IPS-20b (cell line): ENCODE data around the gene TCEA3.

Source experiments
- H3K27ac ChIP-seq: one replicate; pipeline ENCODE4 v1.5.1; 2013; ENCODE audit warnings: low read length
- H3K27me3 ChIP-seq: 2 replicates; pipeline ENCODE4 v1.6.1; 2013; ENCODE audit warnings: mild to moderate bottlenecking, low read length, inconsistent platforms; ENCODE audit not compliant: insufficient read depth
- H3K36me3 ChIP-seq: 2 replicates; pipeline ENCODE4 v1.6.1; 2013; ENCODE audit warnings: low read depth, mild to moderate bottlenecking, inconsistent platforms, low read length, moderate library complexity; ENCODE audit not compliant: insufficient read depth
- H3K4me1 ChIP-seq: 2 replicates; pipeline ENCODE4 v1.6.1; 2013; ENCODE audit warnings: mild to moderate bottlenecking, control low read depth, inconsistent platforms, low read length, moderate library complexity; ENCODE audit not compliant: insufficient read depth
- H3K4me3 ChIP-seq: 2 replicates; pipeline ENCODE4 v1.5.1; 2013; ENCODE audit warnings: mild to moderate bottlenecking, low read length, inconsistent platforms
- H3K9ac ChIP-seq: 2 replicates; pipeline ENCODE4 v1.6.1; 2013; ENCODE audit warnings: low read depth, mild to moderate bottlenecking, inconsistent platforms, low read length, moderate library complexity
- H3K9me3 ChIP-seq: 2 replicates; pipeline ENCODE4 v1.6.1; 2013; ENCODE audit warnings: mild to moderate bottlenecking, low read depth, low read length, inconsistent platforms; ENCODE audit not compliant: insufficient read depth

Gene TCEA3

GRCh38 chr1:23397908-23398307, 26.6 kb downstream of the TCEA3 start:
- Histone ChIP-seq H3K27ac (no peak overlapping the region), H3K36me3 (no peaks in the 10 kb centered on the region), H3K9ac (no peak overlapping the region), H3K9me3 (peaks cover 4% of the 10 kb centered on the region; the same call in 1 of the 2 replicates), H3K4me3 (no peak overlapping the region), H3K27me3 (peaks cover 99% of the 10 kb centered on the region), H3K4me1 (peaks cover 18% of the 10 kb centered on the region; the same call in 1 of the 2 replicates)

- peaks cover 97% of the 10 kb centered on the region for H3K27me3 ChIP-seq
- no peaks in the 10 kb centered on the region for H3K36me3 ChIP-seq
Measured at GRCh38 chr1:23396380-23396779, 28.2 kb downstream of the TCEA3 start.

GRCh38 chr1:23395849-23396248, 28.7 kb downstream of the TCEA3 start:
- no peak overlapping the region for H3K4me3 ChIP-seq
- H3K4me1 ChIP-seq, result peaks cover 18% of the 10 kb centered on the region; the same call in 1 of the 2 replicates
- no peaks in the 10 kb centered on the region for H3K36me3 ChIP-seq
- peaks cover 10% of the 10 kb centered on the region for H3K9me3 ChIP-seq
- peaks cover 97% of the 10 kb centered on the region for H3K27me3 ChIP-seq
- H3K9ac ChIP-seq, result no peak overlapping the region
- no peak overlapping the region for H3K27ac ChIP-seq

More at GRCh38 chr1:23396380-23396779, 28.2 kb downstream of the TCEA3 start:
- Histone ChIP-seq H3K4me3 (no peak overlapping the region), H3K9ac (no peak overlapping the region), H3K9me3 (peaks cover 10% of the 10 kb centered on the region), H3K27ac (no peak overlapping the region), H3K4me1 (peaks cover 18% of the 10 kb centered on the region; the same call in 1 of the 2 replicates)

- Histone ChIP-seq H3K9me3 (peaks cover 10% of the 10 kb centered on the region), H3K36me3 (no peaks in the 10 kb centered on the region), H3K4me3 (peak overlapping the region; percentile 5; the same call in 1 of the 2 replicates), H3K27ac (no peak overlapping the region), H3K9ac (no peak overlapping the region), H3K27me3 (peaks cover 97% of the 10 kb centered on the region), H3K4me1 (peaks cover 18% of the 10 kb centered on the region; the same call in 1 of the 2 replicates)
Measured at GRCh38 chr1:23395154-23395724, 29.3 kb downstream of the TCEA3 start.

GRCh38 chr1:23394684-23395083, 29.9 kb downstream of the TCEA3 start:
- Histone ChIP-seq H3K27me3 (peaks cover 97% of the 10 kb centered on the region), H3K4me3 (peak overlapping the region; percentile 5; the same call in 1 of the 2 replicates)

GRCh38 chr1:23394181-23394580, 30.4 kb downstream of the TCEA3 start:
- H3K9ac ChIP-seq, result no peak overlapping the region
- no peaks in the 10 kb centered on the region for H3K36me3 ChIP-seq
- peaks cover 97% of the 10 kb centered on the region for H3K27me3 ChIP-seq
- H3K9me3 ChIP-seq, result peaks cover 10% of the 10 kb centered on the region
- no peak overlapping the region for H3K27ac ChIP-seq
- peaks cover 18% of the 10 kb centered on the region; the same call in 1 of the 2 replicates for H3K4me1 ChIP-seq
- no peak overlapping the region for H3K4me3 ChIP-seq

More at GRCh38 chr1:23394684-23395083, 29.9 kb downstream of the TCEA3 start:
- Histone ChIP-seq H3K27ac (no peak overlapping the region), H3K4me1 (peaks cover 18% of the 10 kb centered on the region; the same call in 1 of the 2 replicates), H3K36me3 (no peaks in the 10 kb centered on the region), H3K9me3 (peaks cover 10% of the 10 kb centered on the region), H3K9ac (no peak overlapping the region)

- peaks cover 10% of the 10 kb centered on the region for H3K9me3 ChIP-seq
- H3K36me3 ChIP-seq, result no peaks in the 10 kb centered on the region
- peaks cover 98% of the 10 kb centered on the region for H3K27me3 ChIP-seq
- H3K4me1 ChIP-seq, result peaks cover 18% of the 10 kb centered on the region; the same call in 1 of the 2 replicates
- no peak overlapping the region for H3K4me3 ChIP-seq
- no peak overlapping the region for H3K9ac ChIP-seq
- no peak overlapping the region for H3K27ac ChIP-seq
Measured at GRCh38 chr1:23393706-23394105, 30.8 kb downstream of the TCEA3 start.

GRCh38 chr1:23392125-23392855, 32.3 kb downstream of the TCEA3 start:
- peaks cover 18% of the 10 kb centered on the region; the same call in 1 of the 2 replicates for H3K4me1 ChIP-seq
- H3K27me3 ChIP-seq, result peaks cover 98% of the 10 kb centered on the region
- no peak overlapping the region for H3K4me3 ChIP-seq
- H3K9ac ChIP-seq, result no peak overlapping the region
- H3K9me3 ChIP-seq, result peaks cover 10% of the 10 kb centered on the region
- H3K27ac ChIP-seq, result no peak overlapping the region
- H3K36me3 ChIP-seq, result no peaks in the 10 kb centered on the region

GRCh38 chr1:23389837-23390321, 34.7 kb downstream of the TCEA3 start:
- Histone ChIP-seq H3K9me3 (peaks cover 10% of the 10 kb centered on the region), H3K4me3 (no peak overlapping the region), H3K9ac (no peak overlapping the region), H3K36me3 (no peaks in the 10 kb centered on the region), H3K4me1 (peaks cover 7% of the 10 kb centered on the region; the same call in 1 of the 2 replicates), H3K27me3 (peaks cover 94% of the 10 kb centered on the region), H3K27ac (no peak overlapping the region)

- Histone ChIP-seq H3K4me3 (no peak overlapping the region), H3K27ac (no peak overlapping the region), H3K27me3 (peaks cover 94% of the 10 kb centered on the region), H3K36me3 (no peaks in the 10 kb centered on the region), H3K9ac (no peak overlapping the region), H3K9me3 (peaks cover 1% of the 10 kb centered on the region; the same call in 1 of the 2 replicates), H3K4me1 (no peaks in the 10 kb centered on the region)
Measured at GRCh38 chr1:23387494-23387893, 37.1 kb downstream of the TCEA3 start.

GRCh38 chr1:23385119-23385621, 39.4 kb downstream of the TCEA3 start:
- Histone ChIP-seq H3K27ac (no peak overlapping the region), H3K9ac (no peak overlapping the region), H3K9me3 (no peaks in the 10 kb centered on the region), H3K4me3 (no peak overlapping the region), H3K4me1 (no peaks in the 10 kb centered on the region), H3K27me3 (peaks cover 95% of the 10 kb centered on the region), H3K36me3 (no peaks in the 10 kb centered on the region)
